Stimulated activated CD4-positive, alpha-beta T cell treated with anti-CD3 and anti-CD28 coated beads, TNF-alpha, amount 100 ng/mL, for 1 hour (primary cell): ENCODE data around the gene UVRAG.

Experiments
- DNase-seq, 3 donors: peaks; one replicate each; pipeline ENCODE4 v3.0.0-alpha.2; 2020; ENCODE audit warnings: low read depth in 3 of 3, low spot score in 1 of 3

Gene UVRAG

DNA sequence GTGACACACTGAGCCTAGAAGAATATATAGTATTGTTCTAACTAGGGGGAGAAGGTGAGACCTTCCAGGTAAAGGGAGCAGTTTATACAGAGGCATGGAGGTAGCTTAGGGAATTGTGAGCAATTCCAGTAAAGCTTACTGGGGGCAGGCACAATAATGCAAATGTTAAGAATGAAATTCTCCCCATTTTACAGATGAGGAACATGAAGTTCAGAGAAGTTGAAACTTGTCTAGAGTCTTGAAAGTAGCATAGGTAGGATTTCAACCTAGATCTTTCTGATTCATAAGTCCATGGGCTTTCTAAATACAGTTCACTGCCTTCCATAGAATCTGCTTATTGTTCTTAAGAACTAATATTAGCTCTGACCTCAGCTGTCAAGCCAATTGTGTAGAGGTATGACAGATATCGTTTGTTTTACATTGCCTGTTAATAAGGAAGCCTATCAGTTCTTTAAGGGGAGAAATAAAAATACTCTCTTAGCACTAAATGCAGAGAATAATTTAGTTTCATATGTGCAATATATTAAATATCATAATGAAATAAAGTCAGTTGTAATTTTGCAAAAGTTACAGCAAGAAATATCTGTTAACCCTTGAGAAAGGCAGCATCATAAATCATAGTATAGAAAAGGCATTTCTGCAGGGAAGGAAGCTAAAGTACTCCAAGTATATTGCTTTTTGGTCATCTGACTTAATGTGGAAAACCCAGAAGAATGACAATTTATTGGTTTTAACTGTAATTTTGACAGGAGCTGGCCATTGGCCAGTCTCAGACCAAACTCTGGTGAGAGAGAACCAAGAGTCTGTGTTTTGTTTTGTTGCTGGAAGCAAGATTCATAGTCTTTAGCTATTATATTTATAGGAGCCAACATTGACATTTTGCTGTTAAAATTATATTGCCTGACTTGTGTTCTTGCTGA lies 181.8 kb downstream of the UVRAG start:
- no peak for DNase-seq

DNA sequence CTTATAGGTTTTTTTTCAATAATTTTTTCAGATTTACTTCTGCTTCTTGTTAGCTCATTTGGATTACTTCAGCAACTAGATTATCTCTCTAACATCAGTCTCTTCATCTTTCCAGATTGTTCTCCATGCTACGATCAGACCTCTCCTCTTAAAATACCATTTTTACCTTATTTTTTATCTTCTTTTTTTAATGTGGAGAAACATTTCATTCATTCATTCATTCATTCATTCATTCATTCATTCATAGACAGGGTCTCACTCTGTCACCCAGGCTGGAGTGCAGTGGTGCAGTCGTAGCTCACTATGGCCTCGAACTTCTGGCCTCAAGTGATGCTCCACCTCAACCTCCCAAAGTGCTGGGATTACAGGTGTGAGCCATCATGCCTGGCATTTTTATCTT lies 189.4 kb downstream of the UVRAG start:
- DNase-seq, result no peak

DNA sequence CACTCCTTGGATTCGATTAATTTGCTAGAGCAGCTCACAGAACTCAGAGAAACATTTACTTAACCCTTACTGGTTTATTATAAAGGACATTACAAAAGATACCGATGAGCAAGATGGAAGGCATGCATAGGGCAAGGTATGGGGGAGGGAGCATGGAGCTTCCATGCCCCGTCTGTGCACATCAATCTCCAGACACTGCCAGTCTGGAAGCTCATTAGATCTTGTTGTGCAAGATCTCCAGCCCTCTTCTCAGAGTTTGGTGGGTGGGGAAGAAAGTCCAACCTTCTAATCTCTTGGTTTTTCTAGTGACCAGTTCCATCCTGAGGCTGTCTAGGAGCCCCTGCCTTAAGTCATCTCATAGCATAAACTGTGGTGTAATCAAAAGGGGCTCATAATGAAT lies 190.7 kb downstream of the UVRAG start:
- no peak for DNase-seq

DNA sequence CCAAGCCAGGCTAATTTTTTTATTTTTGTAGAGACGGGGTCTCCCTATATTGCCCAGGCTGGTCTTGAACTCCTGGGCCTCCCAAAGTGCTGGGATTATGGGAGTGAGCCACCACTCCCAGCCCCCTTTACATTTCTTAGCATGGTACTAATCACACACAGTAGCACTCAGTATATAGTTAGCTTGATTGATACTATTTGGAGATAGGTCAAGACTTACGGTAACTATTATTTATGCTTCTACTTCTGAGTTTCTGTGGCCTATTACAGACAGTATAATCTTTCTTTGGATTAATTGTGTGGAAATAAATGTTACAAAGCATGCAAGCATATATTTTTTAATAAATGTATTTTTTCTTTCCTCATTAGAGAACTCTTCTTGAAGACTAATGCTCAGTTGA lies 192.2 kb downstream of the UVRAG start:
- no peak for DNase-seq

DNA sequence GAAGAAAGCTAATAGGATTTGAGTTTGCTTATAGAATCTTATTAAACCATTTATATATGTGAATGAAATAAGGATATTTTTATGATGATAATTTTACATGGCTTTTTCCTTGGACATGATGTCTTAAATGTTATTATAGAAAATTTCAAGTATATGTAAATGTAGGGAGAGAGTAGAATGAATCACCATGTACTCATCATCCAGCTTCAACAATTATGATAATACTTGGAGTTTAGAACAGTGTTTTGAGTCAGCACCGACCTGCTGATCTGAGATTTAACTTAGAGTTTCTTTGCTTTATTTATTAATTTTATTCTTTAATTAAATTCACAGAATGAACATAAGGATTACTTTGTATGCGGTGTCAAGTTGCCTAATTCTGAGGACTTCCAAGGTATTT lies 193.5 kb downstream of the UVRAG start:
- DNase-seq, result no peak

DNA sequence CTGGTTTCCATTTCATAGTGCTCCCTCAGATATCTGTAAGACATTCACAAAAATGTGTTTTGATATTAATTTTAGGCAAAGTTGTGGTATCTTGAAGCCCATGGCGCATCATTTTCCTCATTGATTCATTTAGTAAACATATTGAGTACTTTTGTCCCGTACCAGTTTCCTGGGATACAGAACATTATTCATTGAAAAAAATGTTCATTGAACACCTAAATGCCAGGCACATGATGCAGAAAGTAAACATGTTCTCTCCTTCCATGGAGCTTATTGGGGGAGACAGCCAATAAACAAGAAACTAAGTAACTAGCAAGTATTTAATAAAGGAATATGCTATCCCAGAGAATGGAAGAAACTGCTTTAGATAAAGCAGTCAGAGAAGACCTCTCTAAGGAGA lies 195.0 kb downstream of the UVRAG start:
- no peak for DNase-seq

DNA sequence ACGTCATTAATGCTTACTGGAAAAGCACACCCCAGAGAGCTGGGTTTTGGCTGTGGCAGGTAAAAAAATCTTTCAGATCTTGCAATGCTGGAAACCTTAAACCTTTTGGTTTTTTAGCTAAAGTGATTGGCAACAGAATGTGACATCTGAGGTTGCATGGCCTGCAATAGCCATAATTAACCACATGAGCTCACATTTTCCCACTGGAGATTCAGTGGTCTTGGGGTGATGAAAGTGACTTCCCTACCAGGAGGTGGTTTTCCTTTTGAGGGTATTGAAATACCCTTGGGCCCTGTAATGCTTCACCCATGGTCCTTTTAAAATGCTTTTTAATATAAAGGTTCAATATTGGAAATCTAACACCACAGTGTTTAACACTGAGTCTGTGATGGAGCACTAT lies 198.5 kb downstream of the UVRAG start:
- DNase-seq, result no peak

DNA sequence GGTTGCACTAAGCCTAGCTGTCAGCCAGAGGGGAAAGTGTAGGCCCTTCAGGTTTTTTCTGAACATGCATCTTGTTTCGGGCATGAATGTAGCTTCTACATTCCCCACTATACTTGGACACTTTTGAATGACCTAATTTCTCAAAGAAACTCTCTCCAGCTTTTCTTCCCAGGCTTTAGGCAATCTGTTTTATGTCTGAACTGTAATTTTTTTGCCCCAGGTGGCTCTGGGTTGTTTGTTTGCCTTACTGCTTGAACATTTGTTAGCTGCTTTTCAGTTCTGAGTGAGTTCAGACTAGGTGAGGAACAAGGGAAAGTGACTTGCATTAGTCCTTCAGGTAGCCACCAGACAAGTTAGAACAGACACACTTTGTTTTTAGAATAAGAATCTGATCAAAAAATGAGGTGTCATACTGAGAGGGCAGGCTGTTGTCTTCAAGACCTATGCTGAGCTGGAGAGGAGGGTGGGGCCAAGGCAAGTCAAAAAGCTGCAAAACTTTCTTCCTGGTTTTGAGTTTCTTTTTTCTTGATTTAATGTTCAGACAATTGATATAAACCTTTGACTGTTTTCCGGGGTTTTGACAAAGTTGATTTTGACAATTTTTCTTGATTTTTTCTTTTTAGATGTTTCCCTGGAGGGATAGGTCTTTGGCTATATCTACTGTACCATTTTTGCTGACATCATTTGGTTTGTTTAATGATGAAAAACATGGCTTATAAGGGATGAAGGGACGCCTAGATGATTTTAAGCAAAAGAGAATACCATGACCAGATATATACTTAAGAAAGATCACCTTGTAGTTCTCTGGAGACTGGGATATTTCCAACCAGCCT lies 208.4 kb downstream of the UVRAG start:
- DNase-seq, result no peak

DNA sequence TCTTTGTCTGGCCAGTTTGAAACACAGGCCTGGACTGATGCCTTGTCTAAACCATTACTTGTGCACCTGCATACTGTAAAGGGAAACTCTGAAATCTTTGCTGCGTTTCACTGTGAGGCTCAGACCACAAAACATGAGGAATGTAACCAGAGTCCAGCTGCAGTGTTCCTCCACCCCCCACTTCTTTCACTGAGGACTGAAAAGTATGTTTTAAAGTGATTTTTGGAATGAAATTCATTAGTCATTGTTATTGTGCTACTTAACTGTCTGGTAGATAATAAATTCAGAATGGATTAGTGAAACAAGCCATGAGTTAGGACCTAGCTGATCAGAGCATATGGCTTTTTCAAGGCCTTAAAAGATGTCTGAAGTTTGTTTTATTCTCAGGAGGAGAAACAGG lies 210.1 kb downstream of the UVRAG start:
- no peak for DNase-seq

DNA sequence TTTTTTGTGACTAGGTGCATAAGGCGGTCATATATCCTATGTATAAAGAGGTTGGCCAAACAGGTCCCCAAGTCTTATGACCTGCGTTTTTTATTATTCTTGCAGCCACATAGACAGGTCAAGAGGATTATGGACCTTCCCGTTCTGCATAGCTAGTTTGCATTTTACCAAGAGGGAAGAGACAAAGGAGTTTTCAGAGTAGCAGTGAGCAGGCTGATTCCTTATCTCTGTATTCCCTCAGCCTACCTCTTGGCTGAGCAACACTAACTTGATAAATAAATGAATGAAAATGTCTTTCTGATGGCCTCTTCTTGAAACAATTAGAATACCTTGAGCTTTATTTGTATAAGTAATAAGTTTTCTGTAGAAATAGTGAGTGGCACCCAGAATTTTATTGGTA lies 210.8 kb downstream of the UVRAG start:
- DNase-seq, result no peak

DNA sequence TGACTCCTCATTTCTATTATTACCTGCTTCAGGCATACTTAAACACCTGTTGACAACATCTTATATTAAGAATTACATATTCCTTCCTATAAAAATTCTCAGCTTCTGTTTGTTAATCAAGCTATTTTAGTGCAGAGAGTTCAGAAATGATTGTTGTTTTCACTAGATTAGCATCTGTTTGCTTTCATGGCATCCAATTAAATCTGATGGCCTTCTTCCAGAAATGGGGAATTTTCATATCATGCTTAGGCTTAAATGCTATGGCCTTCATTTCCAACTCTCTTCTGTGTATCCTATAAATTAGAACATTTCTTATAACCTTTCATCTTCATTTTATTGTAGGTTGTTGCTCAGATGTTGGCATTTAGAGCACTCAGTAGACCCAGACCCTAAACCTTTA lies 211.3 kb downstream of the UVRAG start:
- no peak for DNase-seq

DNA sequence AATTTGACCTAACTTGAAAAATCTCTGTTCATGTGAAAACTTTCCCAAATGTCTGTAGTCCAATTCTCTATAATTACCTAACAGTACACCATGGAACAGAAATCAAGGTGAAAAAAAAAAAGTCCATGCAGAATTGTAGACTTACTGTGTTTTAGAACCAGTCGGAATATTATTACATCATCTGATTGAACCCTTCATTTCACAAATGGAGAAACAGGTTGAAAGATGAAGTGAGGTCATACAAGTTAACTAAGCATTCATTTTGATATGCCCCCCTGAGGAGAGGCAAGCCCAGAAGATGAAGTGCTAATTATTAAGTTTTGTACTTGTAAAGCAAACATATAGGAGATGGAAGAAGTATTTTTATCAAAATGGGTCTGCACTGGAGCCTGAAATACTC lies 211.9 kb downstream of the UVRAG start:
- DNase-seq, result no peak

DNA sequence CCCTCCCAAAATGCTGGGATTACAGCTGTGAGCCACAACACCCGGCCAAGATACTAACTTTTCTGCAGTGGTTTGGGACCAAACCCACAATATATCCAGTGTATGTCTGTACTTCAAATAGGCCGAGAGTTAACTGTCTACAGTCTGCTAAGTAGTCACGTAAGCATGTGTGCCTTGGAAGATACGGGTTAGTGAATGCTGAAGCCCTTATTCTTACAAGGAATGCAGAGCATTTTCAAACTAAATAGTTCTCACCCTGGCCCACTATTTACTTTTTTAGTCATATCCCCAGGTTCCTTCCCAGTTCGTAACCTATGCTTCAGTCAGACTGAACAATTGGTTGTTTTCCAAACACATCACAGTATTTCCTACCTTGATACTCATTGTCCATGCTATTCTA lies 215.3 kb downstream of the UVRAG start:
- no peak for DNase-seq

DNA sequence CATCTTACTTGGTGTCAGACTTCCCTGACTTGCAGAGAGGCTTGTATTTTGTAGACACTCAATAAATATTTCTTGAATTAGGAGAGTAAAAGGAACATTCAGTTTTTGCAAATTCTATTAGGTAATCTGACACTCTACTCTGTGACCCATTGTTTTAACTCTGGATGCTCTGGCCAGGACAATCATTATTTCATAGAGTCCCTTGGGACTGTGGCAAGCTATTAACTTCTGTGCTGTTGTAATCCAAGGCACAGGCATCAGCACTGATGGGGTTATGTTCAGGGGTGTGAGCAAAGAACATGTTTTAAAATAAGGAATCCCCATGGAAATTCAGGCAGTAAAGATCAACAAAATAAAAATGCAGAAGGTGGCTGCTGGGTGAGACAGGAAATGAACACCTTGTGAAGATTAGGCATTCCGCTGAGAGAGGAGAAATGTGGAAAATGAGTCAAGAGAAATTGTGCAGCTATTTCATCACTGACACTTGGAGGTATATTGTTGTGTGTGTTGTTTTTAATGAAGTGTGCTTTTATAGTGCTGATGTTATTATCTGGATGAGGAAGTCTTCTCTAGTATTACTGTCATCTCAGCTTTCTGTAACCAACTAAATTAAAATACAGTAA lies 216.1 kb downstream of the UVRAG start:
- DNase-seq, result no peak

DNA sequence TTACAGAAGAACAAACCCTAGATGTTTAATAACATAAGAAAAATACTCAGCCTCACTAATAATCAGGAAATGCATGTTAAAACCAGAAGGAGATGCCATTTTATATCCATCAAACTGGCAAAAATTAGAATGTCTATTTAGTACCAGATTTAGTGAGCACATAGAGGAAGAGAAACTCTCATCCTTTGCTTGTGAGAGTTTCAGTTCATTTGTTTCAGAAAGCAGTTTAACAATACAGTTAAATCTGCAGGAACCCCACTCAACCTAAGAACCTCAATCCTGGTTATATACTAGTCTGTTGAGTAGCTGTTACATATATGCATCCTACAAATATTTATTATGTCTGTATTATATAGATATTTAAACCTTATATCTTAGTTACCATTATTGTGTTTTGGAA lies 218.7 kb downstream of the UVRAG start:
- DNase-seq, result no peak

DNA sequence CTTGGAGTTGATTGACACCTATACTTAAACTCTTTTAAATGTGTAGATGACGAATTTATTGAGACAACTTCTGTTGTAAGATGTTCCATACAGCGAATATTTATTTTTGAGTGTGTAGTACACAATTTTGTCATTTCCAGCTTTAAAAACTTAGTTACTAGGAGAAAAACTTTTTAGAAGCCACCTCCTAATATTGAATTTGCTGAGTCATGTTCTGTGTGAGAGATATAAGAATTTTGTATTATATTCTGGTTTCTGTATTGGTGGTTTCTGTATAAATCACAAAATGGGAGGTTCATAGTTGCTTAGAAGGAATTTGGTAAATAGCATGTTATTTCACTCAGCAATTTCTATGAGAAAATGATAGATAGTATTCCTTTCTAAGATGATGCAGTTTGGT lies 220.0 kb downstream of the UVRAG start:
- no peak for DNase-seq

DNA sequence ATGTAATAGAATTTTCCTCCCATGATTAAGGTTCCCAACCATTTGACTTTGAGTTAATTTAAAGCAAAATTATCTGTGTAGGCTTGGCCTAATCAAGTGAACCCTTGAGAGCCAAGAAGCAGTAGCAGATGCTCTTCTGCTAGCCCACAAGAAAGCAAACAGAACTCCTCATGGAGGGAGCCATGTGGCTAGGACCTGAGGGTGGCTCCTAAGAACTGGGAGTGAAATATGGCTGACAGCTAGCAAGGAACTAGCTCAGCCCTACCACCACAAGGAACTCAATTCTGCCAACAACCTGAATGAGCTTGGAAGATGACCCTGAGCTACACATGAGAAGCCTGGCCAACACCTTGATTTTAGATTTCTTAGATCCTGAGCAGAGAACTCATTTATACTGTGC lies 223.6 kb downstream of the UVRAG start:
- DNase-seq, result no peak

DNA sequence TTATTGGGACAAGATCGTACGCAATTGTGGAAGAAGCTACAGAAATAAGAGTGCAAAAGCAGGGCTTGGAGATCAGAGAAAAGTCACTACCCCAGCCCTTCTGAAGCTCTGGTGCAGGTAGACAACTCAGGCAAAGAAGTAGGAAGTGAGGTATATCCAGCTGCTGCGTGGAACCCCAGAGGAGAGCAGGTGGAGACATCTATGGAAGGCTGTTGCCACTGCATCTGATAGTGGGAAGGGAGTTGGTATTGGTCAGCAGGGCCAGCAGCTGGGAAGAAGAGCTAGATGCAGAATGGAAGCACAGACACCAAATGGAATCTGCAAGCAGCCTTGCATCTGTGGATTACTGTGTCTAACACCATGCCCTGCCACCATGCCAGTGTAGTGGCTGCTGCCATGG lies 226.2 kb downstream of the UVRAG start:
- no peak for DNase-seq

DNA sequence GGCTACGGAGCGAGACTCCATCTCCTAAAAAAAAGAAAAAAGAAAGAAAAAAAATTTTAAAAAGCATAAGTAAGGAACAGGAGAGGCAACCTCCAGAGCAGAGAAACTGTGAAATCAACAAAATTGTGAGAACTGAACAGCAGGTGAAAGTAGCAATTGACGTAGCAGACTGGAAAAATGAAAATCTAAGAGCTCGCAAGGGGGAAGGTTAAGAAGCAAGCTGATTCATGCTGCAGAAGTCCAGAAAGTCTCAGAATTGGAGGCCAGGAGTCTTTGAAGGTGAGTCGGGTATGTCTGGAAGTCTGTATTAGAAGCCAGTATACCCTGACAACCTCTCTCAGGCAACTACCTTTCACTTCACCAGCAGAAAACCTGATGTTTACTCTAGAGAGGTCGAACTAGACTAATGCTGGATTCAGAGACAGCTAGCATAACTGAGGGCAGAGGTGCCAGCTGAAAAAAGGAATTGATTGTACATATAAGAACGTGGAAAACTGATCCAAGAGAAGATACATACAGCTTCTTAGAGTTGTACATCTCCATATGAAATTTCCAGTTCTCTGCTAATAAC lies 229.8 kb downstream of the UVRAG start:
- DNase-seq, result no peak

DNA sequence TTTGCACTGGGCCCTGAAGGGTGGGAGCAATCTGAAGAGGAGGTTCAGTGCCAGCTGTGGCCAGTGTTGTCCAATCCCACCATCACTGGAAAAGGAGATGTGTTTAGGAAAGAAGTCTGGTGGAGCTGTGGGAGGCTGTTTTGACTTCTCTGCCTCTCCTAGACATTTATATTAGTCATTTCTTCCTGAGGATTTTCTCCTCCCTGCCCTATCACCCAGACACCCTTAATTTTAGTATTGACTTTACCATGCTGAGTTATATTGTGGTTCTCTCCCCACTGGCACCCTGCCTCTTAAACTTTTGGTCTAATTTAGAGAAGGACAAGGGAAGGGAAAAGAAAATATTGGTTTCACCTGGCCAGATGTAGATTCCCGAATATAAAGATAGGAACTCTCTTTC lies 232.2 kb downstream of the UVRAG start:
- DNase-seq, result no peak

DNA sequence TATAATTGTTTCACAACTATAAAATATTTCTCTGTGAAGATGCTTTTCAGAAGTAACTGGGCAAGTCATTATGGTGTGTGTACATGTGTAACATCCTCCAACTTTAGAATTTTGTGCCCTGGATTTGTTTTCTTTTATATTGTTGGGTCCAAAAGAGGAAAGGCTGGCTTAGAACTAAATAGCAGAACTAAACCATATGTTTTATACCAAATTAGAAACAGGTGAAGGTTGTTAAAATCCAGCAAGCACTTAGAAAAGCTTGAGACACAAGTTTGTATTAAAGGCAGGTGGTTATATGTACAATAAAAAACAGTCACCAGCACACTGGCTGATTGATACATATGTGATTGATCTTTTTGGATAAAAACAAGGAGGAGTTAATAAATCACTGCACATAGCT lies 232.8 kb downstream of the UVRAG start:
- no peak for DNase-seq

DNA sequence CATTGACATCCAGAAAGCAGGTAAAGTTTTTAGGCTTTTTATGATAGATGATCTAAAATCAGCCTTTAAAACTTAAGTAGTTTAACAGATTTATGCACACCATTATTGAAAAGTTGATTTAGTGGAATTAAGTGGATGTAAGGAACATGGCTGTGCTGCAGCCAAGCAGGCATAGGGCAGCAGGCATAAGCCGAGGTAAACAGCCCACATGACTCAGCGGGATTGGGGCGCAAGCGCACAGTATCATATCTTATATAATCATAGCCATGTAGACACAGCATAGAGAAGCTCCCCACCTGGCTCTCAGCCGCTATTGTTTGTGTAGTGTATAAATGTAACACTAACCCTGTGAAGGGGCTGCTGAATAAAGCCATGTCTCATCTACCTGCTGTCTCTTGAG lies 233.8 kb downstream of the UVRAG start:
- DNase-seq, result no peak
